HCT116 (cell line): ENCODE measurements around the gene INPP5D. TPM values are rescaled to one million over a fixed set of nuclear protein-coding genes. Genes with fewer than 3 reads are reported as not detected.

ENCODE experiments used
- ATAC-seq: fragments of 200-7000 bp; cut with Tn5 transposase; 2 replicates; pipeline ENCODE4 v1.9.1; 2020; ENCODE audit warnings: mild to moderate bottlenecking, moderate library complexity
- BruUV-seq: library from RNA; stranded (reverse); fragments of 400-500 nt; replicated peaks from 2 replicates; lab custom pipeline; 2021; lab: Mats Ljungman, UMichigan
- CTCF ChIA-PET: fragments of 300-600 bp; sonication (Branson Sonifier 250); formaldehyde crosslinking; loops from one replicate; lab custom pipeline; 2021; ENCODE audit warnings: antibody characterized with exemption; lab: Charles Lee
- POLR2A ChIA-PET: fragments of 300-600, 350-600 bp; sonication (Branson Sonifier 250); formaldehyde crosslinking; loops from one replicate; lab custom pipeline; 2021; ENCODE audit warnings: antibody characterized with exemption; lab: Charles Lee
- RAD21 ChIA-PET, 2 experiments: fragments of 300-600 bp; sonication (Branson Sonifier 250); formaldehyde crosslinking; loops; one replicate each; lab custom pipeline; 2023; ENCODE audit warnings: low total read pairs in 2 of 2; ENCODE audit not compliant: uncharacterized antibody in 2 of 2, unreplicated experiment in 2 of 2, low non-redundant PET in 1 of 2; lab: Charles Lee
- DNase-seq: peaks from one replicate; pipeline ENCODE4 v3.0.0-alpha.2; 2010; ENCODE audit warnings: low read depth, low spot score
- H2AFZ ChIP-seq: fragments of 200-600 bp; shearing (Covaris generic), sonication (generic); 2 replicates; pipeline ENCODE4 v1.6.1; 2017; ENCODE audit warnings: low read depth, mixed run types, mixed read lengths, antibody characterized with exemption, low read length; ENCODE audit not compliant: poor library complexity, severe bottlenecking
- H3K27ac ChIP-seq: 2 replicates; pipeline ENCODE4 v1.5.1; 2012; ENCODE audit warnings: low read depth, low read length
- H3K27me3 ChIP-seq: fragments of 200-600 bp; sonication (generic); 2 replicates; pipeline ENCODE4 v1.6.1; 2016; ENCODE audit warnings: mixed run types, low read length, mixed read lengths; ENCODE audit not compliant: insufficient read depth
- H3K36me3 ChIP-seq, 2 experiments: fragments of 200-500 bp in 1 of 2; fragments of 200-600 bp in 1 of 2; sonication (Bioruptor generic) in 1 of 2; sonication (generic) in 1 of 2; 2 replicates each; pipeline versions ENCODE4 v1.5.1 to v1.6.1; 2014 to 2016; ENCODE audit warnings: low read length in 2 of 2, inconsistent platforms in 1 of 2, mixed read lengths in 1 of 2, mixed run types in 1 of 2; ENCODE audit not compliant: insufficient read depth in 2 of 2, control insufficient read depth in 1 of 2
- H3K4me1 ChIP-seq, 2 experiments: fragments of 200-600 bp in 1 of 2; sonication (generic) in 1 of 2; 2 replicates each; pipeline versions ENCODE4 v1.5.1 to v1.6.1; 2012 to 2017; ENCODE audit warnings: low read length in 2 of 2, inconsistent platforms in 1 of 2, mild to moderate bottlenecking in 1 of 2, mixed read lengths in 1 of 2, mixed run types in 1 of 2, moderate library complexity in 1 of 2; ENCODE audit not compliant: insufficient read depth in 2 of 2, control insufficient read depth in 1 of 2
- H3K4me2 ChIP-seq: fragments of 200-600 bp; sonication (generic); 2 replicates; pipeline ENCODE4 v1.6.1; 2017; ENCODE audit warnings: mixed run types, low read length, mixed read lengths
- H3K4me3 ChIP-seq, 2 experiments: fragments of 200-600 bp in 1 of 2; sonication (generic) in 1 of 2; replicated peaks in 1 of 2; 2 replicates each; pipeline ENCODE4 v1.5.1; 2011 to 2016; ENCODE audit warnings: low read length in 2 of 2, control low read depth in 1 of 2, low read depth in 1 of 2, mild to moderate bottlenecking in 1 of 2, mixed read lengths in 1 of 2, mixed run types in 1 of 2
- H3K79me2 ChIP-seq: fragments of 200-600 bp; sonication (generic); 2 replicates; pipeline ENCODE4 v1.6.1; 2017; ENCODE audit warnings: mild to moderate bottlenecking, mixed run types, low read length, moderate library complexity, mixed read lengths; ENCODE audit not compliant: insufficient read depth
- H3K9ac ChIP-seq: fragments of 200-600 bp; sonication (generic); 2 replicates; pipeline ENCODE4 v1.6.1; 2016; ENCODE audit warnings: low read length, mixed read lengths
- H3K9me2 ChIP-seq: fragments of 200-600 bp; sonication (generic), shearing (Covaris generic); 2 replicates; pipeline ENCODE4 v1.6.1; 2017; ENCODE audit warnings: mixed run types, mild to moderate bottlenecking, moderate library complexity; ENCODE audit not compliant: insufficient read depth
- H3K9me3 ChIP-seq, 2 experiments: fragments of 200-500 bp in 1 of 2; fragments of 200-600 bp in 1 of 2; sonication (Bioruptor generic) in 1 of 2; sonication (generic) in 1 of 2; 2 replicates each; pipeline ENCODE4 v1.6.1; 2014 to 2017; ENCODE audit warnings: low read length in 2 of 2, mixed read lengths in 2 of 2, inconsistent platforms in 1 of 2, low read depth in 1 of 2, mild to moderate bottlenecking in 1 of 2, mixed run types in 1 of 2, moderate library complexity in 1 of 2; ENCODE audit not compliant: control insufficient read depth in 1 of 2, insufficient read depth in 1 of 2
- H4K20me1 ChIP-seq: fragments of 200-600 bp; sonication (generic), shearing (Covaris generic); 2 replicates; pipeline ENCODE4 v1.6.1; 2017; ENCODE audit warnings: mixed run types, mild to moderate bottlenecking, moderate library complexity; ENCODE audit not compliant: insufficient read depth
- CBX3 ChIP-seq: IDR thresholded peaks from 2 replicates; pipeline ENCODE4 v1.6.1; 2012; ENCODE audit warnings: low read depth
- CEBPB ChIP-seq: IDR thresholded peaks from 2 replicates; pipeline ENCODE4 v1.6.1; 2012; ENCODE audit warnings: low read depth
- CTCF ChIP-seq, 3 experiments: fragments of 200-600 bp in 1 of 3; sonication (generic) in 1 of 3; IDR thresholded peaks in 2 of 3; conservative IDR thresholded peaks in 1 of 3; 2 replicates each; pipeline ENCODE4 v1.5.1; 2012 to 2017; ENCODE audit warnings: low read depth in 2 of 3, low read length in 2 of 3, antibody characterized with exemption in 1 of 3, borderline replicate concordance in 1 of 3, control low read depth in 1 of 3, mild to moderate bottlenecking in 1 of 3, mixed read lengths in 1 of 3, mixed run types in 1 of 3, moderate library complexity in 1 of 3; ENCODE audit not compliant: insufficient read depth in 1 of 3
- EGR1 ChIP-seq: IDR thresholded peaks from 2 replicates; pipeline ENCODE4 v1.6.1; 2012; ENCODE audit warnings: low read depth
- ELF1 ChIP-seq: IDR thresholded peaks from 2 replicates; pipeline ENCODE4 v1.6.1; 2012; ENCODE audit warnings: low read depth, borderline replicate concordance
- EZH2 ChIP-seq: fragments of 200-600 bp; sonication (generic); IDR thresholded peaks from 2 replicates; pipeline ENCODE4 v1.6.1; 2017; ENCODE audit warnings: antibody characterized with exemption, mixed run types
- EZH2phosphoT487 ChIP-seq: fragments of 200-600 bp; IDR thresholded peaks from 2 replicates; pipeline ENCODE4 v1.6.1; 2018; ENCODE audit warnings: antibody characterized with exemption, borderline replicate concordance
- FOSL1 ChIP-seq: IDR thresholded peaks from 2 replicates; pipeline ENCODE4 v1.6.1; 2012; ENCODE audit warnings: low read depth
- JUND ChIP-seq: IDR thresholded peaks from 2 replicates; pipeline ENCODE4 v1.6.1; 2012
- POLR2A ChIP-seq: IDR thresholded peaks from 2 replicates; pipeline ENCODE4 v1.7.0; 2011; ENCODE audit warnings: borderline replicate concordance; ENCODE audit not compliant: insufficient read depth, insufficient read length; ENCODE audit errors: extremely low read depth
- POLR2AphosphoS5 ChIP-seq: IDR thresholded peaks from 2 replicates; pipeline ENCODE4 v1.6.1; 2011; ENCODE audit warnings: mild to moderate bottlenecking, low read depth, low read length, moderate library complexity
- RAD21 ChIP-seq: IDR thresholded peaks from 2 replicates; pipeline ENCODE4 v1.6.1; 2012; ENCODE audit warnings: low read depth, mild to moderate bottlenecking
- REST ChIP-seq: IDR thresholded peaks from 2 replicates; pipeline ENCODE4 v1.6.1; 2012; ENCODE audit warnings: low read depth
- SIN3A ChIP-seq: IDR thresholded peaks from 2 replicates; pipeline ENCODE4 v1.6.1; 2012; ENCODE audit warnings: low read depth
- SP1 ChIP-seq: IDR thresholded peaks from 2 replicates; pipeline ENCODE4 v1.6.1; 2012; ENCODE audit warnings: low read depth
- TCF7L2 ChIP-seq: IDR thresholded peaks from 2 replicates; pipeline ENCODE4 v1.7.0; 2011; ENCODE audit warnings: borderline replicate concordance, inconsistent platforms; ENCODE audit not compliant: insufficient read depth, insufficient read length; ENCODE audit errors: extremely low read depth
- YY1 ChIP-seq: IDR thresholded peaks from 2 replicates; pipeline ENCODE4 v1.6.1; 2011; ENCODE audit warnings: low read length, low read depth, moderate library complexity, mild to moderate bottlenecking; ENCODE audit not compliant: insufficient replicate concordance; ENCODE audit errors: extremely low read depth
- ZBTB33 ChIP-seq: IDR thresholded peaks from 2 replicates; pipeline ENCODE4 v1.6.1; 2011; ENCODE audit warnings: mild to moderate bottlenecking, low read length, moderate library complexity; ENCODE audit not compliant: insufficient replicate concordance; ENCODE audit errors: extremely low read depth
- ZFX ChIP-seq: fragments of 450-650 bp; IDR thresholded peaks from 2 replicates; pipeline ENCODE4 v1.6.1; 2017
- intact Hi-C: fragments of 100-400 bp; cut with micrococcal nuclease; formaldehyde crosslinking; loops from 2 replicates; pipeline ENCODE4 v1.10.0; 2022
- total RNA-seq: library from RNA; stranded (reverse); gene quantifications from one replicate; pipeline ENCODE4 v1.2.1, GENCODE V29; 2021; ENCODE audit not compliant: unreplicated experiment

Gene INPP5D
- total RNA-seq, 1 experiment from 2014 or later: 1.8 TPM

DNA sequence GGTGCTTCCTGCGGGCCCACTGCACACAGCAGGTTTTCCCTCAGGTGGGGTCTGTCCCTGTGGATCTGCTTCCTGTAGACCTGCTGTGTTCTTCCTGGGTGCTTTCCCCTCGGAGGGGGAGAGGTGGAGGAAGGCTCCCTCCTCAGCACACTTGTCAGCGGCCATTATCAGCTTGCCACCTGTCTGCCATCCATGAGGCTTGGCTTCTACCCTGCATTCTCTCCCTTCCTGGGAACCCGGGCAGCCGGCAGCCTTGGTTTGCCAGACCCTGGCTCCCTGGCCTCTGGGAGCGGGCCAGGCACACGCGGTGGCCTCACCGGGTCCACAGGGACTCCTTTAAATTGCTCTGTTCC is 58.5 kb downstream of the INPP5D start:
- Histone ChIP-seq H3K9me3 (no peaks in the 10 kb centered on the region), H3K9me2 (no peaks in the 10 kb centered on the region), H3K4me2 (no peak overlapping the region), H3K27ac (no peak overlapping the region), H3K27me3 (no peaks in the 10 kb centered on the region), H2AFZ (no peak overlapping the region), H4K20me1 (no peaks in the 10 kb centered on the region), H3K4me1 (no peaks in the 10 kb centered on the region), H3K79me2 (no peaks in the 10 kb centered on the region), H3K9ac (no peak overlapping the region), H3K36me3 (no peaks in the 10 kb centered on the region), H3K4me3 (no peak overlapping the region)
- ChIA-PET CTCF (no interaction called here), POLR2A (no interaction called here), RAD21 (no interaction called here)
- no peak for ATAC-seq
- intact Hi-C loops: no loop called here
- no peak for DNase-seq
- no TSS peak for BruUV-seq
- TF ChIP-seq ELF1 (no peak), POLR2A (no peak), EZH2phosphoT487 (no peak), ZBTB33 (no peak), ZFX (no peak), RAD21 (no peak), CTCF (IDR thresholded peaks at IDR 0.05 in 2 of 3, conservative IDR thresholded peaks at IDR 0.05 in 1 of 3; ENCODE audit: borderline replicate concordance in 1 of 3, insufficient read depth in 1 of 3, low read depth in 2 of 3, low read length in 2 of 3) (no peak), EGR1 (no peak), CBX3 (no peak), SIN3A (no peak), TCF7L2 (no peak), FOSL1 (no peak), EZH2 (no peak), REST (no peak), JUND (no peak), YY1 (no peak), POLR2AphosphoS5 (no peak), CEBPB (no peak), SP1 (no peak)
